Transverse colon (tissue), 4 donors: ENCODE measurements around the gene IRF5.

Source experiments
- POLR2AphosphoS5 ChIP-seq, 3 donors: sonication (generic); formaldehyde crosslinking; IDR thresholded peaks; one replicate each; pipeline ENCODE4 v1.6.1; 2016; ENCODE audit warnings: antibody characterized with exemption in 3 of 3
- TF ChIP-seq, protein P1 (sequence below), 5 experiments: fragments of 200-600 bp in 3 of 5; fragments of 450-650 bp in 2 of 5; sonication (generic) in 3 of 5; IDR thresholded peaks; 1 replicate in 2 of 5; 2 replicates in 3 of 5; pipeline ENCODE4 v1.5.1; 2016 to 2017; ENCODE audit warnings: antibody characterized with exemption in 5 of 5, inconsistent platforms in 3 of 5, mild to moderate bottlenecking in 2 of 5, moderate library complexity in 1 of 5

DNA sequence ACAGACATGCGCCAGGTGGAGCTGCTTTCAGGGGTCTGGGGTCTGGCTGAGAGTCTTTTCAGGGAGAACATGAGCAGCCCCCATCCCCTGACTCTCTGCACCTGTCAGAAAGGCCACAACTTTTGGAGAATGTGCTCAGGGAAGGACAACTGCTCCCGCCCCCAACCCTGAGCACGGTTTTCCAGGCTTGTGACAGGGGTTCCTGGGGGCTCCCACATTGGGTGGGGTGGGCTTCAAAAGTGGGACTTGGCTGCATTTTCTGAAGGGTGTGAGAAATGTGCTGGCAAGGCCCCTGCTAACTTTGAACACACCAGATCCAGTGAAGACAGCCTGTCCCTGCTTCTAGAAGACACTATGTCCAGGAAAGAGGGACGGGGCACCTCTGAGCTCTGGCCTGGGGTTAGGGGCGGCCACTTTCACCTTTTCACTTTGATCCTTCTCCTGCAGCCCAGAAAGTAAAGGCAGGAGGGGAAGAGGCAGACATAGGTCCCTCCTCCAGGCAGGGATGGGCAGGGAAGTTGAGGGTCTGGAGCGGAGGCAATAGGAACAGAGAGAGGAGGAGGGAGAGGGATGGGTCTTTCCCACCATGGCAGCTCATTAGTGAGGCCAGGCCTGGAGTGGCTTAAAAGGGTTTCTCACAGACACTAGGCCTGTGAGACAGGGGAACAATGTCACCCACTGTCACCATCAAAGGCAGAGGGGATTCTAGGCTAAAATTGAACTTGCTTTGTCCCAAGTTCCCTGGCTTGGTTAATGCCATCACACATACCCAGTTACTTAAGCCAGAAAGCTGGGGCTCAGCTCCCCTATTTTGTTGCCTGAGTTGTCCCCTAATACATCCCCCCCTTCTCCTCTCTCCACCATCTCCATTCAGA, 28.7 kb upstream of the IRF5 start:
- no peak for TF ChIP-seq POLR2AphosphoS5 (IDR thresholded peaks at IDR 0.05)
- TF ChIP-seq, protein P1, sequence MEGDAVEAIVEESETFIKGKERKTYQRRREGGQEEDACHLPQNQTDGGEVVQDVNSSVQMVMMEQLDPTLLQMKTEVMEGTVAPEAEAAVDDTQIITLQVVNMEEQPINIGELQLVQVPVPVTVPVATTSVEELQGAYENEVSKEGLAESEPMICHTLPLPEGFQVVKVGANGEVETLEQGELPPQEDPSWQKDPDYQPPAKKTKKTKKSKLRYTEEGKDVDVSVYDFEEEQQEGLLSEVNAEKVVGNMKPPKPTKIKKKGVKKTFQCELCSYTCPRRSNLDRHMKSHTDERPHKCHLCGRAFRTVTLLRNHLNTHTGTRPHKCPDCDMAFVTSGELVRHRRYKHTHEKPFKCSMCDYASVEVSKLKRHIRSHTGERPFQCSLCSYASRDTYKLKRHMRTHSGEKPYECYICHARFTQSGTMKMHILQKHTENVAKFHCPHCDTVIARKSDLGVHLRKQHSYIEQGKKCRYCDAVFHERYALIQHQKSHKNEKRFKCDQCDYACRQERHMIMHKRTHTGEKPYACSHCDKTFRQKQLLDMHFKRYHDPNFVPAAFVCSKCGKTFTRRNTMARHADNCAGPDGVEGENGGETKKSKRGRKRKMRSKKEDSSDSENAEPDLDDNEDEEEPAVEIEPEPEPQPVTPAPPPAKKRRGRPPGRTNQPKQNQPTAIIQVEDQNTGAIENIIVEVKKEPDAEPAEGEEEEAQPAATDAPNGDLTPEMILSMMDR (IDR thresholded peaks at IDR 0.05) = no peak
